Fibroblast of the aortic adventitia (primary cell): ENCODE results near the gene FGFRL1. TPM values are rescaled to one million over a fixed set of nuclear protein-coding genes. Genes with fewer than 3 reads are reported as not detected.

Experiments
- DNase-seq: peaks from one replicate; pipeline ENCODE4 v3.0.0-alpha.2; 2010; ENCODE audit warnings: low read depth
- H3K4me3 ChIP-seq: 2 replicates; pipeline ENCODE4 v1.5.1; 2011; ENCODE audit warnings: low read depth, mild to moderate bottlenecking, control low read depth, low read length, moderate library complexity
- CTCF ChIP-seq: IDR thresholded peaks from 2 replicates; pipeline ENCODE4 v1.5.1; 2011; ENCODE audit warnings: mild to moderate bottlenecking, low read length, control low read depth, inconsistent platforms; ENCODE audit not compliant: insufficient read depth
- total RNA-seq: library from RNA; depleted of rRNA; stranded (reverse); fragments of >200 nt; gene quantifications from 2 replicates; pipeline ENCODE4 v1.2.3, GENCODE V29; 2012; ENCODE audit warnings: low replicate concordance

FGFRL1 gene
- total RNA-seq, 1 donor = 27.4 TPM

GRCh38 chr4:965766-966134 lies 45.7 kb upstream of the FGFRL1 start:
- no peak overlapping the region for H3K4me3 ChIP-seq
- no peak for TF ChIP-seq CTCF
- no peak for DNase-seq

- DNase-seq = no peak
- no peak for TF ChIP-seq CTCF
- H3K4me3 ChIP-seq = no peak overlapping the region
Measured at GRCh38 chr4:966266-967112, 44.9 kb upstream of the FGFRL1 start.

GRCh38 chr4:967113-968104 lies 44.0 kb upstream of the FGFRL1 start:
- no peak overlapping the region for H3K4me3 ChIP-seq
- no peak for DNase-seq

GRCh38 chr4:968221-968620 lies 43.2 kb upstream of the FGFRL1 start:
- TF ChIP-seq CTCF = no peak
- no peak for DNase-seq
- no peak overlapping the region for H3K4me3 ChIP-seq

More at GRCh38 chr4:967113-968104, 44.0 kb upstream of the FGFRL1 start:
- no peak for TF ChIP-seq CTCF

- no peak for TF ChIP-seq CTCF
- no peak overlapping the region for H3K4me3 ChIP-seq
- DNase-seq = no peak
Measured at GRCh38 chr4:968621-969394, 42.6 kb upstream of the FGFRL1 start.

GRCh38 chr4:970046-970745 lies 41.2 kb upstream of the FGFRL1 start:
- no peak for DNase-seq
- no peak overlapping the region for H3K4me3 ChIP-seq
- TF ChIP-seq CTCF = no peak
